RWPE2 (cell line): ENCODE measurements around the gene NPBWR2.
"Not testable (repeated sequence)": the region's sequence is repeated elsewhere in the genome, so short reads cannot be mapped to it uniquely, and the experiment has no call there.

ENCODE experiments used
- ATAC-seq: fragments of 200-7000 bp; cut with Tn5 transposase; 3 replicates; pipeline ENCODE4 v1.9.1; 2021; ENCODE audit warnings: low read depth
- DNase-seq: peaks from one replicate; pipeline ENCODE4 v3.0.0-alpha.2; 2020; ENCODE audit warnings: low spot score
- H3K27ac ChIP-seq: fragments of 450-650 bp; 2 replicates; pipeline ENCODE4 v1.5.1; 2017; ENCODE audit warnings: mild to moderate bottlenecking; ENCODE audit not compliant: poor library complexity, severe bottlenecking
- H3K27me3 ChIP-seq: fragments of 250-450 bp; sonication (Bioruptor Pico); 2 replicates; pipeline ENCODE4 v1.5.1; 2021; ENCODE audit warnings: mild to moderate bottlenecking, moderate library complexity; ENCODE audit not compliant: insufficient read depth, poor library complexity, severe bottlenecking
- H3K36me3 ChIP-seq: fragments of 250-450 bp; sonication (Bioruptor Pico); 2 replicates; pipeline ENCODE4 v1.5.1; 2020; ENCODE audit warnings: low read depth, mild to moderate bottlenecking, moderate library complexity
- H3K4me1 ChIP-seq: fragments of 250-450 bp; sonication (Bioruptor Pico); 2 replicates; pipeline ENCODE4 v1.5.1; 2021; ENCODE audit warnings: mild to moderate bottlenecking, moderate library complexity; ENCODE audit not compliant: insufficient read depth, poor library complexity, severe bottlenecking
- H3K4me3 ChIP-seq: fragments of 250-450 bp; sonication (Bioruptor Pico); 2 replicates; pipeline ENCODE4 v1.5.1; 2021; ENCODE audit warnings: mild to moderate bottlenecking, moderate library complexity; ENCODE audit not compliant: severe bottlenecking
- H3K9me3 ChIP-seq: fragments of 250-450 bp; sonication (Bioruptor Pico); 2 replicates; pipeline ENCODE4 v1.5.1; 2021; ENCODE audit warnings: mild to moderate bottlenecking, moderate library complexity; ENCODE audit not compliant: severe bottlenecking
- CTCF ChIP-seq: fragments of 450-650 bp; IDR thresholded peaks from one replicate; pipeline ENCODE4 v1.5.1; 2017; ENCODE audit warnings: mild to moderate bottlenecking, moderate library complexity; ENCODE audit not compliant: poor library complexity, severe bottlenecking

The NPBWR2 gene

GRCh38 chr20:64092258-64093012 is 14.9 kb downstream of the NPBWR2 start:
- no peaks in the 10 kb centered on the region for H3K36me3 ChIP-seq
- H3K27me3 ChIP-seq: no peaks in the 10 kb centered on the region
- H3K4me1 ChIP-seq: no peaks in the 10 kb centered on the region
- H3K27ac ChIP-seq: no peak overlapping the region
- no peak overlapping the region for H3K4me3 ChIP-seq
- no peak for TF ChIP-seq CTCF
- no peak for DNase-seq
- peak; percentile 41; the same call in 2 of the 3 replicates for ATAC-seq
- no peaks in the 10 kb centered on the region for H3K9me3 ChIP-seq

GRCh38 chr20:64091770-64092169 is 15.6 kb downstream of the NPBWR2 start:
- Histone ChIP-seq H3K4me3 (no peak overlapping the region), H3K36me3 (no peaks in the 10 kb centered on the region), H3K27me3 (no peaks in the 10 kb centered on the region), H3K27ac (no peak overlapping the region), H3K9me3 (no peaks in the 10 kb centered on the region), H3K4me1 (no peaks in the 10 kb centered on the region)
- ATAC-seq (peak; percentile 9; the same call in 1 of the 3 replicates), DNase-seq (no peak)
- no peak for TF ChIP-seq CTCF

GRCh38 chr20:64091340-64091739 is 16.0 kb downstream of the NPBWR2 start:
- Histone ChIP-seq H3K9me3 (no peaks in the 10 kb centered on the region), H3K4me3 (no peak overlapping the region), H3K4me1 (no peaks in the 10 kb centered on the region), H3K36me3 (no peaks in the 10 kb centered on the region), H3K27ac (no peak overlapping the region), H3K27me3 (no peaks in the 10 kb centered on the region)
- ATAC-seq: no peak
- DNase-seq: no peak
- TF ChIP-seq CTCF: no peak

GRCh38 chr20:64090165-64090564 is 17.2 kb downstream of the NPBWR2 start:
- DNase-seq (no peak), ATAC-seq (no peak)
- Histone ChIP-seq H3K4me1 (no peaks in the 10 kb centered on the region), H3K27me3 (peaks cover 1% of the 10 kb centered on the region), H3K27ac (no peak overlapping the region), H3K4me3 (no peak overlapping the region), H3K9me3 (no peaks in the 10 kb centered on the region), H3K36me3 (no peaks in the 10 kb centered on the region)
- no peak for TF ChIP-seq CTCF

- H3K4me3 ChIP-seq: not testable (repeated sequence)
- H3K27me3 ChIP-seq: peaks cover 16% of the 10 kb centered on the region
These were observed 18.8 kb downstream of the NPBWR2 start for GRCh38 chr20:64088586-64088985.

GRCh38 chr20:64087226-64087825 is 20.0 kb downstream of the NPBWR2 start:
- H3K36me3 ChIP-seq, H3K4me1 ChIP-seq, H3K4me3 ChIP-seq, DNase-seq, ATAC-seq, H3K27ac ChIP-seq, H3K9me3 ChIP-seq: not testable (repeated sequence)
- peaks cover 20% of the 10 kb centered on the region for H3K27me3 ChIP-seq

More at GRCh38 chr20:64088586-64088985, 18.8 kb downstream of the NPBWR2 start:
- peak; percentile 97 for DNase-seq
- H3K9me3 ChIP-seq, H3K27ac ChIP-seq, H3K4me1 ChIP-seq, H3K36me3 ChIP-seq: not testable (repeated sequence)
- 0 out of 3 replicates have a peak, but pooled peaks have one; percentile 4 for ATAC-seq
